Activated T-helper 2 cell treated with anti-CD3 and anti-CD28 coated beads, Interferon-gamma antibody, Interleukin-2, Interleukin-4, amounts not matched to agents 10 μg/mL and 5 μg/mL and 100 μg/mL, durations not matched to agents 14 hours and 24 hours and 36 hours (primary cell): ENCODE measurements around the gene MT1F. TPM values are rescaled to one million over a fixed set of nuclear protein-coding genes. Genes with fewer than 3 reads are reported as not detected.

Source experiments
- DNase-seq: peaks from one replicate; pipeline ENCODE4 v3.0.0; 2021; ENCODE audit warnings: low spot score
- H3K27ac Mint-ChIP-seq: one replicate; pipeline ENCODE4 v1.8.0; 2021; ENCODE audit warnings: mixed read lengths
- H3K27me3 Mint-ChIP-seq: one replicate; pipeline ENCODE4 v1.8.0; 2021; ENCODE audit warnings: low read depth, mixed read lengths
- H3K36me3 Mint-ChIP-seq: one replicate; pipeline ENCODE4 v1.8.0; 2021; ENCODE audit warnings: low read depth, mixed read lengths
- H3K4me1 Mint-ChIP-seq: one replicate; pipeline ENCODE4 v1.8.0; 2021; ENCODE audit warnings: low read depth, mixed read lengths
- H3K4me3 Mint-ChIP-seq: one replicate; pipeline ENCODE4 v1.8.0; 2021; ENCODE audit warnings: low read depth, mild to moderate bottlenecking, moderate library complexity, mixed read lengths
- H3K9me3 Mint-ChIP-seq: one replicate; pipeline ENCODE4 v1.8.0; 2021; ENCODE audit warnings: mixed read lengths
- intact Hi-C: fragments of 100-400 bp; cut with micrococcal nuclease; formaldehyde crosslinking; loops from one replicate; pipeline ENCODE4 v1.15.1; 2023
- total RNA-seq: library from RNA; stranded (reverse); gene quantifications from 2 replicates; pipeline ENCODE4 v1.2.3, GENCODE V29; 2022

MT1F gene
- total RNA-seq, 1 donor from 2014 or later = 6.4 TPM

- intact Hi-C loops = loop anchor here (5.0 kb wide), 1 partner anchor 42 kb away; the partner anchor contains the start of gene MT1X
- Mint-ChIP-seq H3K27me3 (peaks cover 56% of the 10 kb centered on the region), H3K27ac (no peak overlapping the region), H3K4me1 (peaks cover 41% of the 10 kb centered on the region), H3K4me3 (no peak overlapping the region), H3K36me3 (no peaks in the 10 kb centered on the region), H3K9me3 (no peaks in the 10 kb centered on the region)
- DNase-seq = no peak
Observed at GRCh38 chr16:56640076-56640475, 17.7 kb upstream of the MT1F start.

GRCh38 chr16:56641166-56641565 is 16.6 kb upstream of the MT1F start:
- Mint-ChIP-seq H3K27ac (no peak overlapping the region), H3K9me3 (no peaks in the 10 kb centered on the region), H3K27me3 (peaks cover 57% of the 10 kb centered on the region), H3K4me3 (no peak overlapping the region), H3K36me3 (no peaks in the 10 kb centered on the region), H3K4me1 (peaks cover 38% of the 10 kb centered on the region)
- intact Hi-C loops = loop anchor here (5.0 kb wide), 1 partner anchor 41 kb away; the partner anchor contains the start of gene MT1X
- no peak for DNase-seq

- peaks cover 23% of the 10 kb centered on the region for H3K4me1 Mint-ChIP-seq
- DNase-seq = peak; percentile 76
- H3K4me3 Mint-ChIP-seq = peak overlapping the region; percentile 70
- intact Hi-C loops = loop anchor here (1.0 to 5.0 kb wide), 6 partner anchors 14 to 59 kb away; partner anchors contain the start of genes MT1E, MT1F and MT1X
- H3K36me3 Mint-ChIP-seq = no peaks in the 10 kb centered on the region
- no peaks in the 10 kb centered on the region for H3K9me3 Mint-ChIP-seq
- peaks cover 48% of the 10 kb centered on the region for H3K27me3 Mint-ChIP-seq
- peak overlapping the region; percentile 60 for H3K27ac Mint-ChIP-seq
Observed at GRCh38 chr16:56643080-56643778, 14.5 kb upstream of the MT1F start.

DNA sequence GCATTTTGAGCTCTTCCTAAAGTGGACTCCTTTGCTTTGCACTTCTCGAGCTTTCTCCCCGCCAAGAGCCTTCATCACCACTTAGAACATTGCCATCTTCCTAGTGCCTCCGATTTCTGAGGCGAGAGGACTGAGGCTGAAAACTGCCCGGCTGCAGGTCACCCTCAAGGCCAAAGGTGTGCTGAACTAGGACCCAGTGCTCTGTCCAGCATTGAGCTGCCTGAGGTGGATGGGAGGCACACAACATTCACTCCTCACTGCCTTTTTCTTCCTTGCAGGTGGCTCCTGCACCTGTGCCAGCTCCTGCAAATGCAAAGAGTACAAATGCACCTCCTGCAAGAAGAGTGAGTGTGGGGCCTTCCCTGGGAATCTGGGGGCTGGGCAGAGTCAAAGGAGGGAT is 13.9 kb upstream of the MT1F start:
- Mint-ChIP-seq H3K4me3 (peak overlapping the region; percentile 70), H3K36me3 (no peaks in the 10 kb centered on the region), H3K9me3 (no peaks in the 10 kb centered on the region), H3K27me3 (peaks cover 51% of the 10 kb centered on the region), H3K4me1 (peaks cover 21% of the 10 kb centered on the region), H3K27ac (peak overlapping the region; percentile 26)
- intact Hi-C loops = loop anchor here (1.0 to 5.0 kb wide), 6 partner anchors 13 to 58 kb away; partner anchors contain the start of genes MT1E, MT1F and MT1X
- DNase-seq = no peak

- H3K27me3 Mint-ChIP-seq = peaks cover 42% of the 10 kb centered on the region
- intact Hi-C loops = no loop called here
Observed at GRCh38 chr16:56645311-56645710, 12.4 kb upstream of the MT1F start.

GRCh38 chr16:56645838-56646237 is 11.9 kb upstream of the MT1F start:
- intact Hi-C loops = no loop called here
- H3K27ac Mint-ChIP-seq = no peak overlapping the region
- peaks cover 21% of the 10 kb centered on the region for H3K4me1 Mint-ChIP-seq
- no peaks in the 10 kb centered on the region for H3K36me3 Mint-ChIP-seq
- H3K27me3 Mint-ChIP-seq = peaks cover 40% of the 10 kb centered on the region
- H3K9me3 Mint-ChIP-seq = no peaks in the 10 kb centered on the region
- H3K4me3 Mint-ChIP-seq = no peak overlapping the region
- DNase-seq = no peak

More at GRCh38 chr16:56645311-56645710, 12.4 kb upstream of the MT1F start:
- Mint-ChIP-seq H3K27ac (no peak overlapping the region), H3K36me3 (no peaks in the 10 kb centered on the region), H3K9me3 (no peaks in the 10 kb centered on the region), H3K4me1 (peaks cover 21% of the 10 kb centered on the region), H3K4me3 (no peak overlapping the region)
- DNase-seq = no peak

DNA sequence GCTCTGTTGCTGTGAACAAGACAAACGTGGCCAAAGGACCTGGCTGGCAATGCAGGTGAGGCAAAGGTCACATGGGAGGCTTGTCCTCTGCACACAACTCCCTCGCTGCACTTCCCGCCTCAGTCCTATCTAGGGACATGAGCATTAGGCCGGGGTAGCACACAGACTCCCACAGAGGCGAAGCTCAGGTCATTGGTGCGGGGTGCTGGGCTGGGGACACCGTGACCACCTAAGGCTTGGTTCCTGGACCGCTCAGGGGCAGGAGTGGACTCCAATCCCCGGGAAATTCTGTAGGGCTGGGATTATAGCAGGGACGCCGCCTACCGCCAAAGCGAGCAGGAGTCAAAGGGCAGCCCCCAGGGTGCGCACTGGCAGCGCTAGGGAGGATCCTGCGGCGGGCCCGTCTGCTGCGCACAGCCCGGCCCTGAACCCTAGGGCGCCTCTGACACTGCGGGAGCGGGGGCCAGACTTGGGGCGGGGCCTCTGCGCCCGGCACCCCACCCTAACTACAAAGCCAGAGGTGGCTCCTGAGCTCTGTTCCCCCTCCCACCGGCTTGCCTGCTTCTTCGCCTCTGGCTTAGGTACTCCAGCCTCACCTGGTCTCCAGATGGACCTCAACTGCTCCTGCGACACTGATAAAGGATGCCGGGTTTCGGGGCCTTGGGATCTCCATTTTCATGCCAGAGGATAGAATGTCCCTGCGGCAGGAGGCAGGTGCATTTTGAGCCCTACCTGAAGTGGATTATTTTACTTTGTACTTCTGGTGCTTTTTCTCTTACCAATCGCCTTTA is 9.9 kb upstream of the MT1F start:
- no peaks in the 10 kb centered on the region for H3K9me3 Mint-ChIP-seq
- H3K4me1 Mint-ChIP-seq = peaks cover 12% of the 10 kb centered on the region
- no peak for DNase-seq
- no peak overlapping the region for H3K4me3 Mint-ChIP-seq
- no peak overlapping the region for H3K27ac Mint-ChIP-seq
- H3K36me3 Mint-ChIP-seq = no peaks in the 10 kb centered on the region
- intact Hi-C loops = no loop called here
- H3K27me3 Mint-ChIP-seq = peaks cover 37% of the 10 kb centered on the region

GRCh38 chr16:56649271-56649670 is 8.5 kb upstream of the MT1F start:
- Mint-ChIP-seq H3K9me3 (no peaks in the 10 kb centered on the region), H3K4me3 (no peak overlapping the region), H3K4me1 (no peaks in the 10 kb centered on the region), H3K36me3 (no peaks in the 10 kb centered on the region), H3K27me3 (peaks cover 42% of the 10 kb centered on the region), H3K27ac (no peak overlapping the region)
- intact Hi-C loops = no loop called here
- DNase-seq = no peak

GRCh38 chr16:56649820-56650219 is 7.9 kb upstream of the MT1F start:
- intact Hi-C loops = no loop called here
- no peak overlapping the region for H3K4me3 Mint-ChIP-seq

GRCh38 chr16:56651586-56651985 is 6.2 kb upstream of the MT1F start, which contains the start of gene MT1B:
Gene MT1B, plus strand, starts transcription at chr16:56651886. Its CDS starts 68 bp downstream, at chr16:56651954.
- H3K9me3 Mint-ChIP-seq = no peaks in the 10 kb centered on the region
- H3K4me1 Mint-ChIP-seq = no peaks in the 10 kb centered on the region
- no peaks in the 10 kb centered on the region for H3K36me3 Mint-ChIP-seq
- H3K27me3 Mint-ChIP-seq = peaks cover 30% of the 10 kb centered on the region
- no peak within 1 kb of the TSS for H3K27ac Mint-ChIP-seq
- no peak for DNase-seq
- intact Hi-C loops = no loop called here
- no peak within 1 kb of the TSS for H3K4me3 Mint-ChIP-seq

More at GRCh38 chr16:56649820-56650219, 7.9 kb upstream of the MT1F start:
- no peaks in the 10 kb centered on the region for H3K36me3 Mint-ChIP-seq
- H3K27ac Mint-ChIP-seq = no peak overlapping the region
- DNase-seq = no peak
- no peaks in the 10 kb centered on the region for H3K4me1 Mint-ChIP-seq
- H3K27me3 Mint-ChIP-seq = peaks cover 42% of the 10 kb centered on the region
- no peaks in the 10 kb centered on the region for H3K9me3 Mint-ChIP-seq

DNA sequence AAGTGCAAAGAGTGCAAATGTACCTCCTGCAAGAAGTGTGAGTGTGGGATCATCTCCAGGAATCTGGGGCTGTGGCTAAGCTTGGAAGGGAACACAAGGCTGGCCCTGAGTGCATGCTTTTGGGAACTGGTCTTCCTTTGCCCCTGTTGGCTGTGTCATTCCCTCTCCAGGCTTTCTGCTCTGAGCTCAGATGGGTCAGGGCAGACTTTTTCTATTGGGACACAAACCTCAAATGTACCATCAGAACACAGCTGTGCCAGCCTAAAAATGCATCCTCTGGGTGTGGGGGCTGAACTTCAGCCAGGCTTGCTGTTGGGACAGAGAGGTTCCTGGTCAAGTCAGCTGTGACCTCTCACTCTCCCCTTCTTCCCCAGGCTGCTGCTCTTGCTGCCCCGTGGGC is 5.2 kb upstream of the MT1F start:
- H3K4me3 Mint-ChIP-seq = no peak overlapping the region
- no peaks in the 10 kb centered on the region for H3K9me3 Mint-ChIP-seq
- peaks cover 23% of the 10 kb centered on the region for H3K27me3 Mint-ChIP-seq
- DNase-seq = no peak
- no peaks in the 10 kb centered on the region for H3K36me3 Mint-ChIP-seq
- no peak overlapping the region for H3K27ac Mint-ChIP-seq
- peaks cover 4% of the 10 kb centered on the region for H3K4me1 Mint-ChIP-seq
- intact Hi-C loops = no loop called here

GRCh38 chr16:56653218-56653617 is 4.5 kb upstream of the MT1F start:
- H3K27me3 Mint-ChIP-seq = peaks cover 22% of the 10 kb centered on the region
- no peak overlapping the region for H3K27ac Mint-ChIP-seq
- H3K4me1 Mint-ChIP-seq = peaks cover 9% of the 10 kb centered on the region
- no peak overlapping the region for H3K4me3 Mint-ChIP-seq
- H3K9me3 Mint-ChIP-seq = no peaks in the 10 kb centered on the region
- no peaks in the 10 kb centered on the region for H3K36me3 Mint-ChIP-seq
- intact Hi-C loops = no loop called here
- DNase-seq = no peak
